DND-41 (cell line): ENCODE data around the gene CLCN3.

ENCODE experiments used
- CTCF ChIP-seq: IDR thresholded peaks from 2 replicates; pipeline ENCODE4 v1.5.1; 2012; ENCODE audit warnings: borderline replicate concordance, low read length, moderate library complexity, mild to moderate bottlenecking; ENCODE audit not compliant: poor library complexity, severe bottlenecking; ENCODE audit errors: extremely low read depth
- EZH2 ChIP-seq: IDR thresholded peaks from 3 replicates; pipeline ENCODE4 v1.6.1; 2012; ENCODE audit warnings: borderline replicate concordance, low read depth, mild to moderate bottlenecking, moderate library complexity, low read length, inconsistent platforms; ENCODE audit not compliant: severe bottlenecking

GRCh38 chr4:169655401-169655800 is 35.0 kb downstream of the CLCN3 start:
- TF ChIP-seq CTCF (no peak), EZH2 (no peak)
